ENCODE data around the gene KIF21B.
A peak's percentile ranks its signal among the peaks of the same experiment; 100 is the strongest.

KIF21B gene

GRCh38 chr1:201017828-201018163, 5.7 kb downstream of the KIF21B start:
- DNase-seq: no peak

GRCh38 chr1:201016943-201017827, 6.3 kb downstream of the KIF21B start:
- peak; percentile 37 for DNase-seq

DNA sequence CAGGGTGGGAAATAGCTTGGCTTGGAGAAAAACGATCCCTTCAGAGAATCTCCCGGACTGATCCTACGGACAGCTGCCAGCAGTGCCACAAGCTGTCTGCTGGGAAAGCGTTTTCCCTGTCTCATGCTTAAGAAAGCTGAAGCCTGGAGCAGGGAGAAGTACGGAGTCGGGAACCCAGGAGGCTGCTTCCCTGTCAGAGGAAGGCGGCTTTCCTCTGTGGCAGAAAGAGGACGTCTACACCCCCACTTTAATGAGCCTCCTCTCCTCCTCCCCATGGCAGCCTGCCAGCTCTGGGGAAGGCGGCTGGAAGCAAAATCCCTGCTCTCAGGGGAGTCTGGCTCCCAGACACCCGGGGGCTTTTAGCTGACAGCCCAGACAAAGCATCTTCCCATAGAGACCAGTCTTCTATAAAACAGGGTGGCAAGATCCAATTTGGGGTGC, 7.3 kb downstream of the KIF21B start:
- no peak for DNase-seq

DNA sequence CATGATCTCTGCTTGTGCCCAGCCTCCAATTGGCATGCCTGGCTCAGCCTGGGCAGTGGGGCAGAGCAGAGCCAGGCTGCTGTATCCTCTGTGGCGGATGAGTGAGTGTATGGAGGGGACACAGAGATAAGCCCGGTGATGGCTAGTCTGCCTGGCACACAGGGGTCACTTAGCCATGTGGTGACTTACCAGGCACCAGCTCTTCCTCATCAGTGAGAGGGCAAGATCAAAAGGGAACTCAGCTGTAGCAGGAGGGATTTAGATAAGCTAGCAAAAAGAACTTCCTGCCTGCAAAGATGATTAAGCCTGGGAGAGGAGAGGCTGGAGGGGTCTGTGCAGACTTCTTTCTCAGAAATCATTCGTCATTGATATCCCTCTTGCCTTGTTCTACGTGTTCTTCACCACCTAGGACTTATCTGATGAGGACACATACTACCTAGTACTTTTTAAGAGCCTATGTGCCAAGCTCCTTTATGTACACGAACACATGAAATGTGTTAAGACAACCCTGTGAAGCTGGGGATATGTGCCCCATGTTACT, 7.9 kb downstream of the KIF21B start:
- no peak for DNase-seq

GRCh38 chr1:201014816-201015200, 8.7 kb downstream of the KIF21B start:
- DNase-seq: no peak

DNA sequence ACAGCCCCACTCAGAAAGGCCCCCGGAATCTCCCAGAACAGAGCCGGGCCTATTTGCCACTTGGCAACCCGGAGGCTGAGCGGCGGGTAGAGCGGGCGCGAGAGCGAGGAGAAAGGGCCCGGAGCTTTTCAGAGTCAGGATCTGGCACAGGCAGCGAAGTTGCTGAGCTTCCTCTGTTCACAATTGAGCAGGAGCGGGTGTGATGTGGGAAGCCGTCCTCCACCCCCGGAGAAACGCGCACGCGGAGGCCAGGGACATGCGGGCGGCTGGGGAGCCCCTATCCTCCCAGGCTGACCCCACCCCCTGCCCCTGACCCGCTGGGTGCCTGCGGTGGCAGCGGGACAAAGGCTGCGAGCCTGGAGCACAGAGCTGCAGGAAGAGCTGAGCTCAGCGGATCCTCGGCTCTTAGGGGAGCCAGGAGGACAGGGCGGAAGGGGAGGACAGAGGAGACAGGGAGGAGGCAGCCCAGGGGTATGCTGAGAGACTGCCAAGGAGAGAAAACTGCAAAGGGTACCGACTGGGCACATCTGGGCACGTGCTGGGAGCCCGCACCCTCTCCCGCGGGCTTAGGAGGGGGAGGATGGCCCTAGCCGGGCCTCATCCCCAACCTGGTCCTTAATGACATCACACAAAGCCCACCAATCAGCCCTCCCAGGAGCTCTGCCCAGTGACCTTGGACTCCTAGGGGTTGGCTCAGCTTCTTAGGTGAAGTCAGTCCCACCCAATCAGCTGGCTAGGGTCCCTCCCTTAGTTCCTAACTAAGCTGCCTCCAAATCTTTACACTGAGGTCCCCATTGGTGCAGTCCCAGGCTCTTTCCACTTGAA, 9.3 kb downstream of the KIF21B start:
- DNase-seq: no peak

DNA sequence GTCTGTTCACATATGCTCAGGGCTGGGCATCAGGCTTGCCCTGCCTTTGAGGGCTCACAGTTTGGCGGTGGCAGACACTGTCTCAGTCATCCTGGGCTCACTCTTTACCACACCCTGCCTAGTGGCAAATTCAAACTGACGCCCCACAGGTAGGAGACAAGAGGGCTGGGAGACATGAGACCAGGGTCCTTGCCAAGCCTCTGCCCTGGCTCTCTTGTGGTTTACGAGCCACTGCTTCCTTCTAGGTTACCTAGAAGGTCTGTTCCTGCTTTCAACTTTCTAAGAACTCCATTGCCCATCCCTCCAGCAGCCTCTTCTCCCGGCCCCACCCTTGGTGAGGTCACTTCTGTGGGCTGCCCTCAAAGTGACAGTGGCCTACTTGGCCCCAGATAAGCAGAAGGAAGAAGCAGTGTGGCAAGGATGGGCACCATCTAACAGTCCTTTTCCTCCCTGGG, 10.5 kb downstream of the KIF21B start:
- DNase-seq: peak; percentile 60

GRCh38 chr1:201011616-201012015, 11.9 kb downstream of the KIF21B start:
- no peak for DNase-seq

- DNase-seq: no peak
Measured at GRCh38 chr1:201009962-201010645, 13.4 kb downstream of the KIF21B start.

GRCh38 chr1:201008666-201009360, 14.7 kb downstream of the KIF21B start:
- no peak for DNase-seq

GRCh38 chr1:201007481-201007880, 16.0 kb downstream of the KIF21B start:
- DNase-seq: no peak

GRCh38 chr1:201006450-201006849, 17.1 kb downstream of the KIF21B start:
- no peak for DNase-seq

DNA sequence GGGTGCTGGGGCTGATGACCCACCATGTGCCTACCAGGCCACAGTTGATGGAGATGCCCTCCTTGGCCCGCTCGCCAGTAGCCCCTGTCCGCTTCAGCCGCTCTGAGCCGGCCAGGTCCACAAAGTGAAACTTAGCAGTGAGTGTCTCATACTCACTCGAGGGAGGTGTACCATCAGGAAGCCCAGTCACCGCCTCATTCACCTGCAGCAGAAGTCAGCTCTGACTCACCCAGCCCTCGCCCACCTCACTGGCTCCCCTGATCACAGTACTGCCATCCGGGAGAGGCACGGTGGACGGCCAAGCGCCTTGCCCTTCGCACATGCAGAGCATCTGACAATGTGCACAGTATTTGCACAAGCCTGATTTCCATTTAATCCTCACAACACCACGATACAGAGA, 18.8 kb downstream of the KIF21B start:
- no peak for DNase-seq

DNA sequence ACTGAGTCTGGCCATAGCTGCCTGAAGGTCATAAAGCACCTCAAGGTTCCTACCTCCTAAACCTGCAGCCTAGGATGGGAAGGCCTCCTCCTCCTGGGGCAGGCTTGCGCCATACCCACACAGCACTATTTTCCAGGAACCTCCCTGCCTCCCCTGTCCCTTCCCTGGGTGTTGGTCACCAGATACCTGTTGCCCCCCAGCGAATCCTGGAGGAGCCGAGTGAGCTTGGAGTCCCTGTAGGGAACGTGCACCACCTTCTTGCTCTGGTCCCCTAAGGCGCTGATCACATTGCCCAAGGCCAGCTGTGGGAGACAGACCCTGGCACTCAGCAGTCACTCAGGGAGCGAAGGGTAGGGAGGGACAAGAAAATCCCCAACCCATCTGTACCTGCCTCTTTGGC, 19.4 kb downstream of the KIF21B start:
- DNase-seq: no peak

DNA sequence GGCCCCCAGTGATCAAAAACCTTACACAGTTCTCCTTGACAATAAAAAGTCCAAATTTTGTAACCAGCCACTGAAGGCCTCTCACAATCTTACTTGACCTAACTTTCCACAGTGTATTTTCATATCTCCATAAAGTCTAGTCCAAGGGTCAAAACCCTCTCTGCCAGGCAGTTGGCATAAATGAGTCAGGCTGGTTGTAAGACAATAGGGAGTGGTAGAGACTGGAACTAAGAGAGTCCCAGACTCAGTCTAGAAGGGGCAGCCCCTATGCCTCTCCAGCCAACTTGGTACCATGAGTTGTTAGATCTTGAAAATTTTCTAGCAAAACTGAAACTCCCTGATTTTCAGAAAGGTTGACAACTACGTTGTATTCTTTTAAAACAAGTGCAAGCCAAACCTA, 21.0 kb downstream of the KIF21B start:
- no peak for DNase-seq

- no peak for DNase-seq
Measured at GRCh38 chr1:201001962-201002361, 21.6 kb downstream of the KIF21B start.

- DNase-seq: no peak
Measured at GRCh38 chr1:201000391-201000790, 23.1 kb downstream of the KIF21B start.

GRCh38 chr1:200999667-201000066, 23.8 kb downstream of the KIF21B start:
- no peak for DNase-seq

DNA sequence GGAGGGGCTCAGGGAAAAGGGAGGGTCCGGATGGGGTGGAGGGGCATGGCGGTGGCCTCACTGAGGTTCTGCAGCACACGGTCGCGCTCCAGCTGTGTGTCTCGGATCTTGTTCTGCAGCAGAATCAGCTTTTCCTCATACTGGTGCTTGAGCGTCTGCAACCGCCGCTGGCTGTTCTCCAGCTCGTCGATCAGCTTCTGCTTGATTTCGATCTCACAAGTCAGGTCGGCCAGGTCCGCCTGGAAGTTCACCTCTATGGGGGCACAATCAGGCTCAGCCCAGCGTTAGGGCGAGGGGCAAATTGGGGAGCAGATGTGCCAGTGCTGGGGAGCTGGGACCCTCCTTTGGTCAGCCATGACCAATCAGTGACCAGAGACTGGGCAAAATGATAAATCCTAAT, 25.2 kb downstream of the KIF21B start:
- DNase-seq: no peak

GRCh38 chr1:200992382-200993048, 31.0 kb downstream of the KIF21B start:
- no peak for DNase-seq

DNA sequence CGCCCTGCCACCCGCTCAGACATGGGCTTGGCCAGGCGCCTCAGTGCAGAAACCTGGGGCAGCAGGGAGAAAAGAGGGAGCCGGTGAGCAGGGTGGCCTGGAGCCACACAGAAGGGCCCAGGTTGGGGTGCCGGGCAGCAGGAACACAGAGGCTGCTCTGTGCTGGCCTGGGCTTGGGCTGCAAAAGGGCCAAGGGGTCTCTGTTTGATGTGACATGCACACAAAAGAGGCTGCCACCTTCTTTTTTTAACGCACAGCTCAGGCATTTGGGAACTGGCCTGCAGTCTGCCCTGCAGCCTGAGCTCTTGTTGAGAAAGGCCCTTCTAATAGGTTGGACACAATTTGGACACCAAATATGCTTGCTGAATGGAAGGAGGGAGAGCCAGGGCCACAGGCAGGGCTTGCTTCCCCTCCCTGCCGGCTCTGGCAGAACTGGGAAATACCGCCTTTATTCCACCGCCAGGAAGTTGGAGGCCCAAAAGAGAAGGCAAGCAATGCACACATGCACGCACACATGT, 32.4 kb downstream of the KIF21B start:
- no peak for DNase-seq

DNA sequence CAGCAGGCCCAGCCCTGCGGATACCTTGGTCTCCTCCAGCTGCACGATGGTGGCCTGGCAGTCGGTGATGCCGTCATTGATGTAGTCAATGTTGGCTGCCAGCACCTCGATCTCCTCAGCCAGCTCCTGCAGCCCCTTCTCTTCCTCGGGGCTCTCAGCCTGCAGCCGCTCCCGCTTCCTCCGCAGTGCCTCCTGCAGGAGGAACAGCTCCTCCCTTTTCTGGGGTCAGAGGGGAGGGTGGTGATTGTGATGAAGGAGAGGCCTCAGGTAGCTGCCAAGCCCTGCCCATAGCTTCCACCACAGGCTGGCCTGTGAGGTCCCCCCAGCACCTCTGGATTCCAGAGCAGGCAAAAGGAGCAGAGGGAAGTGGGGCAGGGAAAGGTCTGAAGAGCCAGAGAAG, 33.4 kb downstream of the KIF21B start:
- DNase-seq: no peak
